Skin epidermis (tissue), 12 donors: ENCODE data around the gene FICD.

Source experiments
- H3K27ac ChIP-seq, 21 experiments: fragments of 200-600 bp; sonication (generic) in 11 of 21; one replicate each; pipeline ENCODE4 v1.5.0; 2020; ENCODE audit warnings: mild to moderate bottlenecking in 3 of 21, inconsistent platforms in 2 of 21, moderate library complexity in 2 of 21
- H3K4me3 ChIP-seq, 7 experiments: fragments of 200-600 bp; sonication (generic) in 2 of 7; one replicate each; pipeline ENCODE4 v1.5.0; 2020; ENCODE audit warnings: inconsistent platforms in 2 of 7, mild to moderate bottlenecking in 2 of 7, moderate library complexity in 1 of 7

Gene FICD

GRCh38 chr12:108495823-108496579, 19.1 kb upstream of the FICD start:
- H3K27ac ChIP-seq: no peak overlapping the region
- no peak overlapping the region for H3K4me3 ChIP-seq

GRCh38 chr12:108498136-108498535, 16.9 kb upstream of the FICD start:
- Histone ChIP-seq H3K27ac (no peak overlapping the region), H3K4me3 (no peak overlapping the region)

GRCh38 chr12:108502922-108503321, 12.2 kb upstream of the FICD start:
- no peak overlapping the region for H3K4me3 ChIP-seq

GRCh38 chr12:108505129-108505528, 9.9 kb upstream of the FICD start:
- no peak overlapping the region for H3K4me3 ChIP-seq
- no peak overlapping the region for H3K27ac ChIP-seq

More at GRCh38 chr12:108502922-108503321, 12.2 kb upstream of the FICD start:
- H3K27ac ChIP-seq: no peak overlapping the region

- no peak overlapping the region for H3K4me3 ChIP-seq
- no peak overlapping the region for H3K27ac ChIP-seq
Measured at GRCh38 chr12:108507971-108508642, 7.0 kb upstream of the FICD start.

GRCh38 chr12:108509806-108510205, 5.3 kb upstream of the FICD start:
- Histone ChIP-seq H3K4me3 (no peak overlapping the region), H3K27ac (no peak overlapping the region)

GRCh38 chr12:108510836-108511235, 4.2 kb upstream of the FICD start:
- Histone ChIP-seq H3K4me3 (no peak overlapping the region), H3K27ac (no peak overlapping the region)

- Histone ChIP-seq H3K27ac (peak overlapping the region in 1 of 21 experiments; percentile 5), H3K4me3 (no peak overlapping the region)
Measured at GRCh38 chr12:108511633-108512540, 3.2 kb upstream of the FICD start.

GRCh38 chr12:108514468-108514972, 557 bp upstream of the FICD start:
- H3K27ac ChIP-seq: peak overlapping the region in 5 of 21 experiments; percentile 24 to 89 (median 86)
- H3K4me3 ChIP-seq: peak overlapping the region; percentile 54 to 92 (median 78)

- peak overlapping the region in 18 of 21 experiments; percentile 32 to 90 (median 84) for H3K27ac ChIP-seq
Measured at GRCh38 chr12:108515916-108516315, 839 bp downstream of the FICD start.

GRCh38 chr12:108516511-108517275, 1.6 kb downstream of the FICD start:
- peak overlapping the region in 1 of 21 experiments; percentile 58 for H3K27ac ChIP-seq
- no peak overlapping the region for H3K4me3 ChIP-seq

More at GRCh38 chr12:108515916-108516315, 839 bp downstream of the FICD start:
- H3K4me3 ChIP-seq: peak overlapping the region; percentile 54 to 92 (median 78)

GRCh38 chr12:108517288-108518100, 2.4 kb downstream of the FICD start:
- no peak overlapping the region for H3K4me3 ChIP-seq
- no peak overlapping the region for H3K27ac ChIP-seq

- Histone ChIP-seq H3K4me3 (no peak overlapping the region), H3K27ac (no peak overlapping the region)
Measured at GRCh38 chr12:108518101-108518715, 3.1 kb downstream of the FICD start.

- H3K27ac ChIP-seq: no peak overlapping the region
- no peak overlapping the region for H3K4me3 ChIP-seq
Measured at GRCh38 chr12:108518716-108519496, 3.8 kb downstream of the FICD start.

- no peak overlapping the region for H3K4me3 ChIP-seq
- no peak overlapping the region for H3K27ac ChIP-seq
Measured at GRCh38 chr12:108519558-108519957, 4.5 kb downstream of the FICD start.

GRCh38 chr12:108523365-108523764, 8.3 kb downstream of the FICD start:
- Histone ChIP-seq H3K4me3 (no peak overlapping the region), H3K27ac (no peak overlapping the region)

- H3K4me3 ChIP-seq: no peak overlapping the region
- H3K27ac ChIP-seq: no peak overlapping the region
Measured at GRCh38 chr12:108525681-108526080, 10.6 kb downstream of the FICD start.
